Measurements from ENCODE around the gene ZNF776. TPM values are rescaled to one million over a fixed set of nuclear protein-coding genes. Genes with fewer than 3 reads are reported as not detected.
"Not testable (repeated sequence)": the region's sequence is repeated elsewhere in the genome, so short reads cannot be mapped to it uniquely, and the experiment has no call there.

Gene ZNF776
- total and polyA plus RNA-seq, 4 donors: 22.1 to 40.1 (median 30.1) TPM

DNA sequence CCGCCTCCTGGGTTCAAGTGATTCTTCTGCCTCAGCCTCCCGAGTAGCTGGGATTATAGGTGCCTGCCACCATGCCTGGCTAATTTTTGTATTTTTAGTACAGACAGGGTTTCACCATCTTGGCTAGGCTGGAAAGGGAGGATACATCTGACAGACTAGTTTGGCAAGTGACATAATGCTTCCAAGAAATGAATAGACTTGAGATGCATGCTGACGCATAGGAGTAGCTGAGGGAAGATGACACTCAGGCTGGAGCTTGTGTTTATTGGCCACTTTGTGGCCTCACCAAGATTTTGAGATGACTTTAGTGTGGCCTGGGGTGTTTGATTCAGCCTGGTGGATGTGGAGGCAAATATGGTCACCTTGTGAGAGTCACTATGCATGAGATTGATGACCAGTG, 26.9 kb downstream of the ZNF776 start:
- Histone ChIP-seq H3K27ac (ENCODE audit: low read depth, low read length) (no peak overlapping the region), H3K36me3 (ENCODE audit: control insufficient read depth, insufficient read depth, low read length) (peaks cover 43% of the 10 kb centered on the region), H3K27me3 (ENCODE audit: control insufficient read depth, insufficient read depth, low read length) (no peaks in the 10 kb centered on the region), H3K4me1 (ENCODE audit: control insufficient read depth, insufficient read depth, low read length) (peaks cover 19% of the 10 kb centered on the region), H3K9me3 (ENCODE audit: control insufficient read depth, insufficient read depth, low read length) (no peaks in the 10 kb centered on the region), H3K4me3 (ENCODE audit: low read depth, low read length) (no peak overlapping the region)
- 88% methylated on average over 2 of the region's 3 CpGs for WGBS (ENCODE audit: insufficient coverage)
- no peak for DNase-seq (ENCODE audit: low read depth in 4 of 6, low spot score in 6 of 6)

- Histone ChIP-seq H3K4me3 (ENCODE audit: low read depth, low read length) (no peak overlapping the region), H3K27me3 (ENCODE audit: control insufficient read depth, insufficient read depth, low read length) (no peaks in the 10 kb centered on the region), H3K4me1 (ENCODE audit: control insufficient read depth, insufficient read depth, low read length) (no peaks in the 10 kb centered on the region), H3K9me3 (ENCODE audit: control insufficient read depth, insufficient read depth, low read length) (no peaks in the 10 kb centered on the region), H3K36me3 (ENCODE audit: control insufficient read depth, insufficient read depth, low read length) (peaks cover 42% of the 10 kb centered on the region), H3K27ac (ENCODE audit: low read depth, low read length) (no peak overlapping the region)
- DNase-seq (ENCODE audit: low read depth in 4 of 6, low spot score in 6 of 6): no peak
- WGBS (ENCODE audit: insufficient coverage): 89% methylated on average over 3 of the region's 6 CpGs
Observed at GRCh38 chr19:57776764-57777296, 30.2 kb downstream of the ZNF776 start.

GRCh38 chr19:57778336-57778735, 31.7 kb downstream of the ZNF776 start:
- Histone ChIP-seq H3K27me3 (ENCODE audit: control insufficient read depth, insufficient read depth, low read length) (no peaks in the 10 kb centered on the region), H3K4me1 (ENCODE audit: control insufficient read depth, insufficient read depth, low read length) (no peaks in the 10 kb centered on the region), H3K4me3 (ENCODE audit: low read depth, low read length) (no peak overlapping the region), H3K36me3 (ENCODE audit: control insufficient read depth, insufficient read depth, low read length) (peaks cover 42% of the 10 kb centered on the region), H3K27ac (ENCODE audit: low read depth, low read length) (no peak overlapping the region), H3K9me3 (ENCODE audit: control insufficient read depth, insufficient read depth, low read length) (no peaks in the 10 kb centered on the region)
- DNase-seq (ENCODE audit: low read depth in 4 of 6, low spot score in 6 of 6): no peak
- no CpG with 5 or more reads among the region's 4 CpGs for WGBS (ENCODE audit: insufficient coverage)

DNA sequence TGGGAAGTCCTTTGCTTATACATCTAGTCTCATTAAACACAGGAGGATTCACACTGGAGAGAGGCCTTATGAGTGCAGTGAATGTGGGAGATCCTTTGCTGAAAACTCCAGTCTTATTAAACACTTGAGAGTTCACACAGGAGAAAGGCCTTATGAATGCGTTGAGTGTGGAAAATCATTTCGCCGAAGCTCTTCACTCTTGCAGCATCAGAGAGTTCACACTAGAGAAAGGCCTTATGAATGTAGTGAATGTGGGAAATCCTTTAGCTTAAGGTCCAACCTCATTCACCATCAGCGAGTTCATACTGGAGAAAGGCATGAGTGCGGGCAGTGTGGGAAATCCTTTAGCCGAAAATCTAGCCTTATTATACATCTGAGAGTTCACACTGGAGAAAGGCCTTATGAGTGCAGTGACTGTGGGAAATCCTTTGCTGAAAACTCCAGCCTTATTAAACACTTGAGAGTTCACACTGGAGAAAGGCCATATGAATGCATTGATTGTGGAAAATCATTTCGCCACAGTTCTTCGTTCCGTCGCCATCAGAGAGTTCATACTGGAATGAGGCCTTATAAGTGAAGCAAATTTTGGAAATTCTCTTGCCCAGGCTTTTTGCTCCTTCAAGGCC, 32.7 kb downstream of the ZNF776 start:
- no peaks in the 10 kb centered on the region for H3K4me1 ChIP-seq (ENCODE audit: control insufficient read depth, insufficient read depth, low read length)
- DNase-seq (ENCODE audit: low read depth in 4 of 6, low spot score in 6 of 6): no peak
- peaks cover 38% of the 10 kb centered on the region for H3K36me3 ChIP-seq (ENCODE audit: control insufficient read depth, insufficient read depth, low read length)
- WGBS (ENCODE audit: insufficient coverage): 95% methylated on average over 4 of the region's 10 CpGs
- no peak overlapping the region for H3K4me3 ChIP-seq (ENCODE audit: low read depth, low read length)
- H3K9me3 ChIP-seq (ENCODE audit: control insufficient read depth, insufficient read depth, low read length): no peaks in the 10 kb centered on the region
- no peak overlapping the region for H3K27ac ChIP-seq (ENCODE audit: low read depth, low read length)
- no peaks in the 10 kb centered on the region for H3K27me3 ChIP-seq (ENCODE audit: control insufficient read depth, insufficient read depth, low read length)

- H3K36me3 ChIP-seq (ENCODE audit: control insufficient read depth, insufficient read depth, low read length): peaks cover 36% of the 10 kb centered on the region
- H3K27ac ChIP-seq (ENCODE audit: low read depth, low read length): no peak overlapping the region
- no peaks in the 10 kb centered on the region for H3K4me1 ChIP-seq (ENCODE audit: control insufficient read depth, insufficient read depth, low read length)
- H3K4me3 ChIP-seq (ENCODE audit: low read depth, low read length): no peak overlapping the region
- peaks cover 2% of the 10 kb centered on the region for H3K9me3 ChIP-seq (ENCODE audit: control insufficient read depth, insufficient read depth, low read length)
- 91% methylated on average over 36 of the region's 38 CpGs for WGBS (ENCODE audit: insufficient coverage)
- H3K27me3 ChIP-seq (ENCODE audit: control insufficient read depth, insufficient read depth, low read length): no peaks in the 10 kb centered on the region
- no peak for DNase-seq (ENCODE audit: low read depth in 4 of 6, low spot score in 6 of 6)
Observed at GRCh38 chr19:57786286-57786685, 39.7 kb downstream of the ZNF776 start.

GRCh38 chr19:57786906-57787305, 40.3 kb downstream of the ZNF776 start:
- DNase-seq (ENCODE audit: low read depth in 4 of 6, low spot score in 6 of 6): no peak
- Histone ChIP-seq H3K9me3 (ENCODE audit: control insufficient read depth, insufficient read depth, low read length) (peaks cover 2% of the 10 kb centered on the region), H3K4me3 (ENCODE audit: low read depth, low read length) (no peak overlapping the region), H3K27me3 (ENCODE audit: control insufficient read depth, insufficient read depth, low read length) (no peaks in the 10 kb centered on the region), H3K4me1 (ENCODE audit: control insufficient read depth, insufficient read depth, low read length) (no peaks in the 10 kb centered on the region), H3K36me3 (ENCODE audit: control insufficient read depth, insufficient read depth, low read length) (peaks cover 42% of the 10 kb centered on the region), H3K27ac (ENCODE audit: low read depth, low read length) (no peak overlapping the region)
- 100% methylated on average over 4 of the region's 5 CpGs for WGBS (ENCODE audit: insufficient coverage)

- Histone ChIP-seq H3K9me3 (ENCODE audit: control insufficient read depth, insufficient read depth, low read length) (peaks cover 2% of the 10 kb centered on the region), H3K36me3 (ENCODE audit: control insufficient read depth, insufficient read depth, low read length) (peaks cover 42% of the 10 kb centered on the region), H3K27ac (ENCODE audit: low read depth, low read length) (no peak overlapping the region), H3K27me3 (ENCODE audit: control insufficient read depth, insufficient read depth, low read length) (no peaks in the 10 kb centered on the region), H3K4me3 (ENCODE audit: low read depth, low read length) (no peak overlapping the region), H3K4me1 (ENCODE audit: control insufficient read depth, insufficient read depth, low read length) (no peaks in the 10 kb centered on the region)
- no peak for DNase-seq (ENCODE audit: low read depth in 4 of 6, low spot score in 6 of 6)
Observed at GRCh38 chr19:57788114-57788692, 41.6 kb downstream of the ZNF776 start.

- Histone ChIP-seq H3K4me3 (ENCODE audit: low read depth, low read length) (no peak overlapping the region), H3K36me3 (ENCODE audit: control insufficient read depth, insufficient read depth, low read length) (peaks cover 43% of the 10 kb centered on the region), H3K9me3 (ENCODE audit: control insufficient read depth, insufficient read depth, low read length) (peaks cover 2% of the 10 kb centered on the region), H3K27me3 (ENCODE audit: control insufficient read depth, insufficient read depth, low read length) (no peaks in the 10 kb centered on the region), H3K4me1 (ENCODE audit: control insufficient read depth, insufficient read depth, low read length) (no peaks in the 10 kb centered on the region), H3K27ac (ENCODE audit: low read depth, low read length) (no peak overlapping the region)
- DNase-seq (ENCODE audit: low read depth in 4 of 6, low spot score in 6 of 6): no peak
- 100% methylated on average over 4 of the region's 4 CpGs for WGBS (ENCODE audit: insufficient coverage)
Observed at GRCh38 chr19:57789288-57789687, 42.7 kb downstream of the ZNF776 start.

- not testable (repeated sequence) for H3K4me3 ChIP-seq (ENCODE audit: low read depth, low read length); H3K4me1 ChIP-seq (ENCODE audit: control insufficient read depth, insufficient read depth, low read length); DNase-seq (ENCODE audit: low read depth in 4 of 6, low spot score in 6 of 6); H3K9me3 ChIP-seq (ENCODE audit: control insufficient read depth, insufficient read depth, low read length); H3K27me3 ChIP-seq (ENCODE audit: control insufficient read depth, insufficient read depth, low read length); H3K27ac ChIP-seq (ENCODE audit: low read depth, low read length)
- peaks cover 23% of the 10 kb centered on the region for H3K36me3 ChIP-seq (ENCODE audit: control insufficient read depth, insufficient read depth, low read length)
- WGBS (ENCODE audit: insufficient coverage): 80% methylated on average over 1 of the region's 1 CpG
Observed at GRCh38 chr19:57796580-57796979, 50.0 kb downstream of the ZNF776 start.

DNA sequence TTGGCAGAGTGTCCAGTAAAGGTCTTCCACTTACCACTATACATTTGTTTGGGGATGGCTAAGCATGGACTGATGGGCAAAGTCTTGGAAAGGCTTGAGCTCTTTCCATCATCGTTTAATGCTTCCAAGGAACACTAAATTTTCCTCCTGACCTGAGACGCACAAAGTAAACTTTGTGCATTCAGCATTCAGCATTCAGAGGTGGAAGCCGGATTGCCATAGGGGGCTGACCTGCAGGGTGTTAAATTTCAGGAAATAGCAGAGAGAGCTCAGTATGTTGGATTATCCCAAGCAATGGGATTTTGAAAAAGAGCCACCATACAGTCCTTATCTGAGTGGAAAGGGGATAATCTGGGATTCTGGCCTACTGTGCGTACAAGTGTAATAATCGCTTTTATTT, 54.1 kb downstream of the ZNF776 start:
- Histone ChIP-seq H3K4me3 (ENCODE audit: low read depth, low read length) (no peak overlapping the region), H3K27ac (ENCODE audit: low read depth, low read length) (no peak overlapping the region), H3K27me3 (ENCODE audit: control insufficient read depth, insufficient read depth, low read length) (no peaks in the 10 kb centered on the region), H3K4me1 (ENCODE audit: control insufficient read depth, insufficient read depth, low read length) (peaks cover 12% of the 10 kb centered on the region), H3K9me3 (ENCODE audit: control insufficient read depth, insufficient read depth, low read length) (no peaks in the 10 kb centered on the region), H3K36me3 (ENCODE audit: control insufficient read depth, insufficient read depth, low read length) (peaks cover 12% of the 10 kb centered on the region)
- 20% methylated on average over 1 of the region's 5 CpGs for WGBS (ENCODE audit: insufficient coverage)
- DNase-seq (ENCODE audit: low read depth in 4 of 6, low spot score in 6 of 6): no peak
